ENCODE results near the gene ZNF236.
"Not testable (repeated sequence)": the region's sequence is repeated elsewhere in the genome, so short reads cannot be mapped to it uniquely, and the experiment has no call there.

ZNF236 gene

GRCh38 chr18:77012806-77013541 lies 190.6 kb downstream of the ZNF236 start:
- DNase-seq, result no peak

DNA sequence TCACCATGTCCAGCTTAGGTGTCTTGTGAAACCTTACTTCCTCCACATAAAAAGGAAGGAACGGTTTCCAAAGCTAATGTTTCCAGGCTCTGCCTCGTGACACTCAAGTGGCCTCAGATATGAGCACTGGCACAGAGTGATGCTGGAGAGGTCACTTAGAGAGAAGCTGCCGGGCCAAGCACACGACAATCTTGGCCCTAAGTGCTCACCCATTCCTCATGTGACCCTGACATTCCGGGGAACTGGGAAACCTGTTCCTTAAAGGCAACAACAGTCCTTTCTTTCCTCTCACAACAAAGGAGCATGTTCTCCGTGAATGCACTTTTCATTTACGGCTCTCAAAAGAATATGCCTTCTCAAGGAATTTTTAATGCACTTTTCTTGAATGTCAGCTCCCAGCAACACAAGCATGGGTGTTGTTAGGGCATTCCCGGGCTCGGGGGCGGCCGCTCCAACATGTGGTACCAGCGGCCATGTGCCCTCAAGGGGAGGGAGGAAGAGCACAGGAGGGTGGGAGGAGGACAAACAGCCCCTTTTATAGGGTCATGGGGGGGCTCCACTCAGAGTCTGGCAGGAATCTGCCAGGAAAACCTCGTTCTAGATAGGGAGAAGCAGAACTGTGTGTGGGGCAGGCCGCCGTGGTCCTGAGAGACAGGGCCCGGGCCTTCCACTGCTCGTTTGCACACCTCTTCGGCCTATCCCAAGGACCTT lies 191.6 kb downstream of the ZNF236 start:
- DNase-seq, result no peak

DNA sequence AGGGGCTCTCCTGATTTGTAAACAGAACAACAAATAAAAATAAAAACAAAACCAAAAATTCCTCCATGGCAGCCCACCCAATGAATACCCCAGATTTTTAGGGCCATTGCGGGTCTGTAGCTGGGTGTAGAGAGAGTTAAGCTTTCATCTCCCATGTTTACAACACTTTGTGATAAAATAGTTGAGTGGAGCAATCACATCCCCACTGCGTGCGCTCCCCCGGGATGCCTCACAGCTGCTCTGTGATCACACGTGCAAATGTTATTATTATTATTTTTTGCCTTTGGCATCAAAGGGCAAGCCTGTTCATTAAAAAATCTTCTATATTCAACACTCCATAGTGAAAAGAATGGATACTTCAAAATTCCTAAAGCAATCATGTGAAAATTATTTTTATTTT lies 192.2 kb downstream of the ZNF236 start:
- DNase-seq, result no peak

DNA sequence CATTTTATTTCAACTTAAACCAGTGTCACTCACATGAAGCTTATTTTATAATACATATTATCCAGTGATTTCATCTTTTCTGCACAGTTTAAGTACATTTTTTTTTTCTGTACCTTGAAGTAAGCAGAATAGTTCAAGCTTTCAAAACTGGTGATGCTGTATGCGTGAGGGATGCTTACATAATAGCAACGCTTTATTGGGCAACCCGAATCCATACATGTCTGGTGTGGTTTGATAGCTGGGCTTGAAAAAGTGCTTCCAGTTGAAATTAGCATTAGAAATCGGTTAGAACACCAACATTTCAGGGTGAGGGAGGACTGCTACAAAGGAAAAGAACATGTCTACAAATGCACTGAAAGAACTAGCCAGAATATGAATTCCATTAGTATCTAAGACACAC lies 192.8 kb downstream of the ZNF236 start:
- no peak for DNase-seq

DNA sequence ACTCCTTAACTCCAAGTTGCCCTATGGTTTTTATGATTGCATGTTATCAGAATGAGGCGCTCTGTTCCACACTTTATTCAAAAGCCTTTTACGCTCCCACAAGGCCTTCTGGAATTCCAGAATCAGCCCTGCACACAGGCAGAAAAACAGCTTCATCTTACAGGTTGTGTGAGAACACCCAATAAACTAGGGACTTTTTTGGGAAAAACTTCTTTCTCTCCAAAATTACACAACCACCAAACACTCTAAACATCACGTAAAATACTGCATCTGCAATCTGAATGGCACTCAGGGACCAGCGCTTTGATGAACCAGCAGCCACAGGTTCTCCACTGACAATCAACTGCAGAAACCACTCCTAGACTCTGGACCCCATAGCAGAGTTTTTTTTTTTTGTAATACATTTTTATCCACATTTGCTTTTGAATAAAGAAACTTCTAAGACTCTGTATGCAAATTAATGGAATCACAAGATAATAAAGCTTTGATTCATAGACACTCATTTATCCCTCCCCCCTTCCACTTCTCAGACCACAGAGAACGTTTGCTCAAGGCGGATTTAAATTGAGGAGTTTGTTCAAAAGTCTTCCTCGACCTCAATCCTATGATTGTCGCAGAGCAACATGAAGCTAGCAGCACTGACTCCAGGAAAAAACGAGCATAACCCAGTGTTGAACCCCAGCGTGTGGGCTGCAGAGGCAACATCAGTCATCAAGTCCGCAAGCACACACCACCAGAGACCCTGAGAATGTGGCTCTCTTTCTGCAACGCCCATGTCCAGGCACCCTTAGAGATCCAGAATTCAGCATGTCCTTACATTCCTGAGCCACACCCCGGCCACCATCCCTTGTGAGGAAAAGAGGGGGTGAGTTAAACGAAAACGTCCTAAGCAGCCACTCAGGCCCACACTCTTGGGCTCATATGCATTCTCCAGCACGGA lies 193.7 kb downstream of the ZNF236 start:
- DNase-seq, result no peak

DNA sequence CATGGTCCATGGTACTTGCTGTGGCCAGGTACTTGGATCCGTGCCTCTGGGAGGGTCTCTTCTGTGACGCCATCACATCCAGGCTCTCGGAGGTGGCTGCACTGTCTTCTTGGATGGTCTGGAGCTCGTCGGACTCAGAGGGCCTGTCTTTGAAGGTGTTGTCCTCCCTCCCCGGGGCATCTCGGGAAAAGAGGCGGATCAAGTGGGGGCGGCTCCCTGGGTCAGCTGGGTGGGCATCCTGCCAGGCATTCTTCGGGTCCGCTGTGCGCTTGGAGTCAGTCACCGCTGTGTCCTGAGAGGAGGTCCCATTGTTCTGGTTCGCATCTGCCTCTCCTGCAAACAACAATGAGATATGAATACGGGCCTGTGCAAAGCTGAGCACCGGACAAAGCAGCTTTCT lies 194.6 kb downstream of the ZNF236 start:
- no peak for DNase-seq

DNA sequence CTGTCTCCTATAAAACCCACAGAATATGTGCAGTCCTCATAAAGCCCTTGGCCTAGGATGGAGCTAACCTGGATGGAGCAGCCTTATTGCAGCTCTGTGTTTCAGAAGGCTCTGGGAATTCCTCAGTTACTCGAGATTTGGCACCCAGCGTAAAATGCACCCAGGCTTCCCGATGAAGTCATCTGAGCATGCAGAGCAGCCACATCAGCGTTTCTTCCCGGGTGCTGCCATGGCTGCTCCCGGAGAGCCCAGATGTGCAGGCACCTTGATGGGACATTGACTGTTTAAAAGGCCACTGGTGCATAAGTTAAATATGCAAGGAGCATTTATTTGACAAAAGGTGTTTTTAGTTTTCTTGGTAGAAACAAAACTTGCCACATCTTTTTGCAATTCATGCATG lies 195.0 kb downstream of the ZNF236 start:
- DNase-seq, result no peak

- not testable (repeated sequence) for DNase-seq
Measured at GRCh38 chr18:77018650-77019049, 196.3 kb downstream of the ZNF236 start.

DNA sequence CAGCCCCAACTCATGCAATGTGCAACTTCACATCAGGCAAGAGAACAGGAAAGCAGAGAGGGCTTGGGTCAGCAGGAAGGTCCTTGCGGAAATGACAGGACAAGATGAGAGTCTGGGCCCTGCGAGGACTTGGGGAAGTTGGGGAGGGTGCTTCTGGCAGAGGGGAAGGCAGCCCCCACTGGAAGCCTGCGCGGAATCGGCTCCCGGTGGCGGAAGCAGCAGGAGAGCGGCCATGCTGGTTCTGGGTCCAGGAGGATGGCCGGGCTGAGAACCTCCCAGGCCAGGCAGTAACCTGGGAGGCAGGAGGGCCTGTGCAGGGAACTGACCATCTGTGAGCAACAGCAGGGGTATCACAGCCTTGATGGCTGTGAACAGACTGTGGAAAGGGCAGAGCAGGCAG lies 197.3 kb downstream of the ZNF236 start:
- DNase-seq, result no peak

Measured in NCI-H2081 (cell line).